GM19023 (cell line): ENCODE measurements around the gene CDC42EP2.

ENCODE experiments used
- ATAC-seq: cut with Tn5 transposase; IDR thresholded peaks from one replicate; pipeline ENCODE4 v1.9.1; 2021; ENCODE audit warnings: mild to moderate bottlenecking, moderate library complexity; ENCODE audit not compliant: unreplicated experiment

The CDC42EP2 gene

GRCh38 chr11:65297026-65297672 is 17.5 kb upstream of the CDC42EP2 start:
- ATAC-seq: no peak

- ATAC-seq: no peak
These were observed 16.5 kb upstream of the CDC42EP2 start for GRCh38 chr11:65298131-65298535.

GRCh38 chr11:65298655-65299179 is 15.9 kb upstream of the CDC42EP2 start:
- no peak for ATAC-seq

GRCh38 chr11:65300621-65301275 is 13.9 kb upstream of the CDC42EP2 start:
- ATAC-seq: no peak

- no peak for ATAC-seq
These were observed 13.0 kb upstream of the CDC42EP2 start for GRCh38 chr11:65301491-65302329.

GRCh38 chr11:65303555-65303954 is 11.1 kb upstream of the CDC42EP2 start:
- ATAC-seq: no peak

GRCh38 chr11:65304110-65304509 is 10.6 kb upstream of the CDC42EP2 start:
- no peak for ATAC-seq

- no peak for ATAC-seq
These were observed 10.1 kb upstream of the CDC42EP2 start for GRCh38 chr11:65304613-65305012.

- no peak for ATAC-seq
These were observed 9.0 kb upstream of the CDC42EP2 start for GRCh38 chr11:65305501-65306268.

- ATAC-seq: no peak
These were observed 7.1 kb upstream of the CDC42EP2 start for GRCh38 chr11:65307298-65308229.

- ATAC-seq: no peak
These were observed 6.3 kb upstream of the CDC42EP2 start for GRCh38 chr11:65308281-65308891.

- ATAC-seq: no peak
These were observed 5.7 kb upstream of the CDC42EP2 start for GRCh38 chr11:65309006-65309405.

- no peak for ATAC-seq
These were observed 4.5 kb upstream of the CDC42EP2 start for GRCh38 chr11:65310215-65310614.

- no peak for ATAC-seq
These were observed 3.9 kb upstream of the CDC42EP2 start for GRCh38 chr11:65310736-65311135.

GRCh38 chr11:65311170-65311678 is 3.4 kb upstream of the CDC42EP2 start:
- ATAC-seq: no peak

- peak; percentile 51 for ATAC-seq
These were observed 669 bp downstream of the CDC42EP2 start for GRCh38 chr11:65315204-65315865.

GRCh38 chr11:65315866-65316226 is 1.2 kb downstream of the CDC42EP2 start:
- ATAC-seq: no peak

- no peak for ATAC-seq
These were observed 1.8 kb downstream of the CDC42EP2 start for GRCh38 chr11:65316227-65317024.
